Peyer's patch (tissue), 4 donors: ENCODE data around the gene CPEB4.

Experiments
- POLR2A ChIP-seq, 2 donors: fragments of 450-650 bp; IDR thresholded peaks; one replicate each; pipeline ENCODE4 v1.5.1; 2017; ENCODE audit warnings: antibody characterized with exemption in 2 of 2, mild to moderate bottlenecking in 2 of 2, moderate library complexity in 2 of 2
- TF ChIP-seq, protein P1 (sequence below), 6 experiments: fragments of 450-650 bp in 4 of 6; fragments of 200-600 bp in 2 of 6; sonication (generic) in 1 of 6; IDR thresholded peaks; one replicate each; pipeline ENCODE4 v1.5.1; 2017 to 2019; ENCODE audit warnings: antibody characterized with exemption in 6 of 6, mild to moderate bottlenecking in 3 of 6, moderate library complexity in 1 of 6

DNA sequence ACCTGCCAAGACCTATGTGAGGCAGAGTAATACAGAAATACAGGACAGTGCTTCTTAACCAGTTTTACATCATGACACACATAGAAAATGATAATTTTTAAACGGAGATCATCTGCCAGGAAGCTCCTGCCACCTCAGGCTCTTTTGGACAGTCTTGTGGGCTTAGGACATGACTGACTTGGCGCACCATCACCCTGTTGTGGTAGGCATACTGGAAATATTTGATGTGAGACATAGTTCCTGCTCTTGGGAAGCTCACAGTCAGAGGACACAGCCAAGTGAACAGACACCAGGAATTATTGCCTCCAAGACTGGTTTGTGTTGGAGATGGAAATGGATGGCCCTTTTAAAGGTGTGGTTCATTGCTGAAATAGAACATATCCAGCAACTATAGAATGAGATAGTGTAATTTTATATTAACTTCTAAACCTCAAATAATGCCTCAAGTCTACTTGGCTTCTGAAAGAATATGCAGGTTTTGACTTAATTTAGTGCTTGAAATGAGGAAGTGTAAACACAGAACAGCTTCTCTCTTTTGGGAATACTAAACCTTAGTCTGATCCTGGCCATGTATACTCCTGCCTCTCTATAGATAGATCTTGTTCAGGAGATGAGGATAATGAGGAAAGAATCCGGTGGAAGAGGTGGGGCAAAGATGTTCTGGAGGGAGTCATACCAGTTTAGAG, 19.7 kb downstream of the CPEB4 start:
- TF ChIP-seq, protein P1, sequence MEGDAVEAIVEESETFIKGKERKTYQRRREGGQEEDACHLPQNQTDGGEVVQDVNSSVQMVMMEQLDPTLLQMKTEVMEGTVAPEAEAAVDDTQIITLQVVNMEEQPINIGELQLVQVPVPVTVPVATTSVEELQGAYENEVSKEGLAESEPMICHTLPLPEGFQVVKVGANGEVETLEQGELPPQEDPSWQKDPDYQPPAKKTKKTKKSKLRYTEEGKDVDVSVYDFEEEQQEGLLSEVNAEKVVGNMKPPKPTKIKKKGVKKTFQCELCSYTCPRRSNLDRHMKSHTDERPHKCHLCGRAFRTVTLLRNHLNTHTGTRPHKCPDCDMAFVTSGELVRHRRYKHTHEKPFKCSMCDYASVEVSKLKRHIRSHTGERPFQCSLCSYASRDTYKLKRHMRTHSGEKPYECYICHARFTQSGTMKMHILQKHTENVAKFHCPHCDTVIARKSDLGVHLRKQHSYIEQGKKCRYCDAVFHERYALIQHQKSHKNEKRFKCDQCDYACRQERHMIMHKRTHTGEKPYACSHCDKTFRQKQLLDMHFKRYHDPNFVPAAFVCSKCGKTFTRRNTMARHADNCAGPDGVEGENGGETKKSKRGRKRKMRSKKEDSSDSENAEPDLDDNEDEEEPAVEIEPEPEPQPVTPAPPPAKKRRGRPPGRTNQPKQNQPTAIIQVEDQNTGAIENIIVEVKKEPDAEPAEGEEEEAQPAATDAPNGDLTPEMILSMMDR (IDR thresholded peaks at IDR 0.05) = no peak
- TF ChIP-seq POLR2A (IDR thresholded peaks at IDR 0.05) = no peak
